ENCODE measurements around the gene DNAH10. TPM values are rescaled to one million over a fixed set of nuclear protein-coding genes. Genes with fewer than 3 reads are reported as not detected.

Gene DNAH10
- total and polyA plus RNA-seq, 10 of the 15 experiments (the other 5 are each of a cell fraction or from before 2014, with no cell fraction given), result 0.01 to 0.32 (median 0.06) TPM

DNA sequence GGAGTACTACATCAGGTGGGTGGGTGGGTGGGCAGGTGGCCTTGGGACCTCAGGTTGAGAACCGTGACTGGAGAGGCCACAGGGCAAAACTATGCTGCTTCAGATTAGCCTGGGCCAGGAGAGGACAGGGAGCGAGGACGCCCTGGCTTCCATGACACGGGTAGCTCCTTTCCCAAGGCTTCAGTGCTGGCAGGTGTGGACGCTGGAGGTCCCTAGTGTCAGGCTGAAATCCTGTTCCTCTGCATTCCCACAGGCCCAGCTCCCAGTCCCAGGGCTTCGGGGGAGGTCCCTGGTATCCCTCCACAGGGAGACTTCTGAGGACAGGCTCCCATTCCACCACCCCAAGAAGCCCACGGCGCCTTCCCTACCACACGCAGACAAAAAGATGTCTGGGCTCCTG lies 178.9 kb downstream of the DNAH10 start:
- 80% methylated on average over 8 of the region's 9 CpGs for WGBS (ENCODE audit: insufficient coverage, insufficient replicate concordance, low lambda C conversion rate, missing lambda C conversion rate)
- ChIA-PET SMC1A (ENCODE audit: uncharacterized antibody, unreplicated experiment) (no interaction called here), CTCF (no interaction called here), RAD21 (ENCODE audit: unreplicated experiment) (no interaction called here), POLR2A (no interaction called here)
- Histone ChIP-seq H3K36me3 (ENCODE audit: control insufficient read depth in 2 of 2, insufficient read depth in 2 of 2, low read length in 1 of 2) (no peaks in the 10 kb centered on the region), H3K4me3 (no peak overlapping the region), H4K20me1 (ENCODE audit: control insufficient read depth, insufficient read depth) (no peaks in the 10 kb centered on the region), H3K79me2 (ENCODE audit: control insufficient read depth, insufficient read depth, low read length) (no peaks in the 10 kb centered on the region), H3K4me2 (ENCODE audit: control insufficient read depth, insufficient read depth) (no peak overlapping the region), H3K27me3 (replicated peaks in 1 of 2; ENCODE audit: control insufficient read depth in 2 of 2, insufficient read depth in 2 of 2, low read length in 1 of 2) (no peaks in the 10 kb centered on the region), H3K9me3 (replicated peaks; ENCODE audit: control insufficient read depth, insufficient read depth, low read length) (no peaks in the 10 kb centered on the region; the same call in 1 of the 3 replicates), H3K4me1 (ENCODE audit: control insufficient read depth, insufficient read depth, low read length) (peaks cover 11% of the 10 kb centered on the region), H3K27ac (ENCODE audit: control insufficient read depth, insufficient read depth) (no peak overlapping the region), H3K9ac (ENCODE audit: control insufficient read depth, insufficient read depth, low read length) (no peak overlapping the region), H2AFZ (ENCODE audit: control insufficient read depth, low read depth, low read length) (no peak overlapping the region)
- TF ChIP-seq RBBP5 (conservative IDR thresholded peaks at IDR 0.05), result no peak
- TF ChIP-seq, protein P1, sequence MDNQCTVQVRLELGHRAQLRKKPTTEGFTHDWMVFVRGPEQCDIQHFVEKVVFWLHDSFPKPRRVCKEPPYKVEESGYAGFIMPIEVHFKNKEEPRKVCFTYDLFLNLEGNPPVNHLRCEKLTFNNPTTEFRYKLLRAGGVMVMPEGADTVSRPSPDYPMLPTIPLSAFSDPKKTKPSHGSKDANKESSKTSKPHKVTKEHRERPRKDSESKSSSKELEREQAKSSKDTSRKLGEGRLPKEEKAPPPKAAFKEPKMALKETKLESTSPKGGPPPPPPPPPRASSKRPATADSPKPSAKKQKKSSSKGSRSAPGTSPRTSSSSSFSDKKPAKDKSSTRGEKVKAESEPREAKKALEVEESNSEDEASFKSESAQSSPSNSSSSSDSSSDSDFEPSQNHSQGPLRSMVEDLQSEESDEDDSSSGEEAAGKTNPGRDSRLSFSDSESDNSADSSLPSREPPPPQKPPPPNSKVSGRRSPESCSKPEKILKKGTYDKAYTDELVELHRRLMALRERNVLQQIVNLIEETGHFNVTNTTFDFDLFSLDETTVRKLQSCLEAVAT (IDR thresholded peaks at IDR 0.05), result no peak
- TF ChIP-seq, protein P2, sequence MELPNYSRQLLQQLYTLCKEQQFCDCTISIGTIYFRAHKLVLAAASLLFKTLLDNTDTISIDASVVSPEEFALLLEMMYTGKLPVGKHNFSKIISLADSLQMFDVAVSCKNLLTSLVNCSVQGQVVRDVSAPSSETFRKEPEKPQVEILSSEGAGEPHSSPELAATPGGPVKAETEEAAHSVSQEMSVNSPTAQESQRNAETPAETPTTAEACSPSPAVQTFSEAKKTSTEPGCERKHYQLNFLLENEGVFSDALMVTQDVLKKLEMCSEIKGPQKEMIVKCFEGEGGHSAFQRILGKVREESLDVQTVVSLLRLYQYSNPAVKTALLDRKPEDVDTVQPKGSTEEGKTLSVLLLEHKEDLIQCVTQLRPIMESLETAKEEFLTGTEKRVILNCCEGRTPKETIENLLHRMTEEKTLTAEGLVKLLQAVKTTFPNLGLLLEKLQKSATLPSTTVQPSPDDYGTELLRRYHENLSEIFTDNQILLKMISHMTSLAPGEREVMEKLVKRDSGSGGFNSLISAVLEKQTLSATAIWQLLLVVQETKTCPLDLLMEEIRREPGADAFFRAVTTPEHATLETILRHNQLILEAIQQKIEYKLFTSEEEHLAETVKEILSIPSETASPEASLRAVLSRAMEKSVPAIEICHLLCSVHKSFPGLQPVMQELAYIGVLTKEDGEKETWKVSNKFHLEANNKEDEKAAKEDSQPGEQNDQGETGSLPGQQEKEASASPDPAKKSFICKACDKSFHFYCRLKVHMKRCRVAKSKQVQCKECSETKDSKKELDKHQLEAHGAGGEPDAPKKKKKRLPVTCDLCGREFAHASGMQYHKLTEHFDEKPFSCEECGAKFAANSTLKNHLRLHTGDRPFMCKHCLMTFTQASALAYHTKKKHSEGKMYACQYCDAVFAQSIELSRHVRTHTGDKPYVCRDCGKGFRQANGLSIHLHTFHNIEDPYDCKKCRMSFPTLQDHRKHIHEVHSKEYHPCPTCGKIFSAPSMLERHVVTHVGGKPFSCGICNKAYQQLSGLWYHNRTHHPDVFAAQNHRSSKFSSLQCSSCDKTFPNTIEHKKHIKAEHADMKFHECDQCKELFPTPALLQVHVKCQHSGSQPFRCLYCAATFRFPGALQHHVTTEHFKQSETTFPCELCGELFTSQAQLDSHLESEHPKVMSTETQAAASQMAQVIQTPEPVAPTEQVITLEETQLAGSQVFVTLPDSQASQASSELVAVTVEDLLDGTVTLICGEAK (IDR thresholded peaks at IDR 0.05; ENCODE audit: borderline replicate concordance), result no peak
- TF ChIP-seq MTA2 (IDR thresholded peaks at IDR 0.05; ENCODE audit: low read depth), result no peak
- TF ChIP-seq EP300 (IDR thresholded peaks at IDR 0.05; ENCODE audit: borderline replicate concordance in 1 of 2, control insufficient read depth in 1 of 2, low read depth in 2 of 2, low read length in 2 of 2), result no peak
- no peak for TF ChIP-seq PAX5 (IDR thresholded peaks at IDR 0.05; ENCODE audit: borderline replicate concordance, low read depth, low read length)
- TF ChIP-seq, protein P3, sequence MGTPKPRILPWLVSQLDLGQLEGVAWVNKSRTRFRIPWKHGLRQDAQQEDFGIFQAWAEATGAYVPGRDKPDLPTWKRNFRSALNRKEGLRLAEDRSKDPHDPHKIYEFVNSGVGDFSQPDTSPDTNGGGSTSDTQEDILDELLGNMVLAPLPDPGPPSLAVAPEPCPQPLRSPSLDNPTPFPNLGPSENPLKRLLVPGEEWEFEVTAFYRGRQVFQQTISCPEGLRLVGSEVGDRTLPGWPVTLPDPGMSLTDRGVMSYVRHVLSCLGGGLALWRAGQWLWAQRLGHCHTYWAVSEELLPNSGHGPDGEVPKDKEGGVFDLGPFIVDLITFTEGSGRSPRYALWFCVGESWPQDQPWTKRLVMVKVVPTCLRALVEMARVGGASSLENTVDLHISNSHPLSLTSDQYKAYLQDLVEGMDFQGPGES (IDR thresholded peaks at IDR 0.05), result no peak
- in situ Hi-C loops (cut with MboI), result no loop called here
- no peak for ATAC-seq
- intact Hi-C loops (cut with micrococcal nuclease; ENCODE audit: unreplicated experiment), result no loop called here
- no peak for FAIRE-seq
- BruUV-seq (replicated peaks), result no TSS peak
- DNase-seq (ENCODE audit: low read depth, low spot score), result no peak
